GM18873 (cell line): Measurements from ENCODE around the gene TPM2.
A peak's percentile ranks its signal among the peaks of the same experiment; 100 is the strongest.
"Not testable (repeated sequence)": the region's sequence is repeated elsewhere in the genome, so short reads cannot be mapped to it uniquely, and the experiment has no call there.

Experiments
- ATAC-seq: cut with Tn5 transposase; IDR thresholded peaks from one replicate; pipeline ENCODE4 v1.9.1; 2021; ENCODE audit warnings: mild to moderate bottlenecking, moderate library complexity, moderate number of reproducible peaks; ENCODE audit not compliant: unreplicated experiment, low FRiP score

The TPM2 gene

GRCh38 chr9:35658137-35658967 lies 31.4 kb downstream of the TPM2 start, which contains the start of gene CCDC107:
CCDC107 (plus strand) TSS chr9:35658292; CDS start chr9:35658380, 88 bp downstream.
- peak; percentile 41 for ATAC-seq

GRCh38 chr9:35657546-35658136 lies 32.1 kb downstream of the TPM2 start, which contains the start of gene RMRP:
RMRP (minus strand) TSS chr9:35658019.
- peak; percentile 78 for ATAC-seq

- no peak for ATAC-seq
Observed at GRCh38 chr9:35656831-35657545, 32.7 kb downstream of the TPM2 start.

- no peak for ATAC-seq
Observed at GRCh38 chr9:35656348-35656747, 33.4 kb downstream of the TPM2 start.

GRCh38 chr9:35653611-35654010 lies 36.1 kb downstream of the TPM2 start:
- ATAC-seq = no peak

GRCh38 chr9:35652829-35653209 lies 36.9 kb downstream of the TPM2 start:
- no peak for ATAC-seq

- no peak for ATAC-seq
Observed at GRCh38 chr9:35651956-35652828, 37.5 kb downstream of the TPM2 start.

GRCh38 chr9:35650341-35651158 lies 39.2 kb downstream of the TPM2 start, which contains the start of gene SIT1:
SIT1 (minus strand) TSS chr9:35650931; CDS start chr9:35650853, 78 bp downstream.
- no peak for ATAC-seq

GRCh38 chr9:35649431-35650340 lies 40.0 kb downstream of the TPM2 start:
- ATAC-seq = no peak

- ATAC-seq = peak; percentile 78
Observed at GRCh38 chr9:35646533-35647265, 43.0 kb downstream of the TPM2 start.

GRCh38 chr9:35646153-35646532 lies 43.6 kb downstream of the TPM2 start:
- ATAC-seq = no peak

GRCh38 chr9:35645736-35646135 lies 44.0 kb downstream of the TPM2 start:
- ATAC-seq = not testable (repeated sequence)

- ATAC-seq = no peak
Observed at GRCh38 chr9:35643046-35643445, 46.7 kb downstream of the TPM2 start.

- ATAC-seq = not testable (repeated sequence)
Observed at GRCh38 chr9:35641478-35641877, 48.2 kb downstream of the TPM2 start.

GRCh38 chr9:35640431-35640830 lies 49.3 kb downstream of the TPM2 start:
- ATAC-seq = not testable (repeated sequence)

- ATAC-seq = no peak
Observed at GRCh38 chr9:35639631-35640030, 50.1 kb downstream of the TPM2 start.

- not testable (repeated sequence) for ATAC-seq
Observed at GRCh38 chr9:35639225-35639624, 50.5 kb downstream of the TPM2 start.

GRCh38 chr9:35638751-35639150 lies 51.0 kb downstream of the TPM2 start:
- not testable (repeated sequence) for ATAC-seq
